ENCODE results near the gene FANCD2. TPM values are rescaled to one million over a fixed set of nuclear protein-coding genes. Genes with fewer than 3 reads are reported as not detected.

The FANCD2 gene
- polyA plus RNA-seq, 1 donor from 2014 or later = 3.3 TPM

DNA sequence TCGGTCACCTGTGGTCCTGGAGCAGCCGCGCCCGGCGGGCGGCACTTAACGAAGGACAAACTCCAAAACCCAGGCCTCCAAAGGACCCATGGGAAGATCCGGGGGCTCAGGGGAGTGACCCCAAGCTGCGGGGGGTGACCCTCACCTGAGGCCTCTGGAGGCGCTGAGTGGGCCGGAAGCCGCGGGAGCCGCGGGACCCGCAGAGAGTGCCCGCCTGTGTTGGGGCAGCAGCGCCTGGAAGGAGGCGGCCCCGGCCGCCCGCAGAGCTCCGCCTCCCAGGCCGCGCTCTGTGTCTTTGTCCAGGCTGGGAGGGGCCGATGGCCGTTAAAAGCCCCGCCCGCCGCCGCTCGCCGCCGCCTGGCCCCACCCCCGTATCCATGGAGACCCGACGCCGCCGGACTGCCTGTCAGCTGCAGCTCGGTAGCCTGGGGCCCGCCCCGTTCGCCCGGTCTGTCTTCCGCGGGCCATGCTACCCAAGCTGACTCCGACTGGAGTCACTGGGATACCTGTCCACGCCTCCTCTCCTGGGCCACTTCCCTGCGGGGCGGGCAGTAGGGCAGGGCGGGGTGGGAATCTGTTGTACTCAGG lies 15.3 kb upstream of the FANCD2 start:
- Histone ChIP-seq H3K79me2 (replicated peaks; ENCODE audit: insufficient read depth, low read length) (peaks cover 4% of the 10 kb centered on the region), H3K36me3 (ENCODE audit: insufficient read depth, low read length) (no peaks in the 10 kb centered on the region), H3K27ac (ENCODE audit: low read length) (no peak overlapping the region), H4K20me1 (ENCODE audit: insufficient read depth) (no peaks in the 10 kb centered on the region), H3F3A (ENCODE audit: insufficient read depth, low read length, poor library complexity, severe bottlenecking) (no peaks in the 10 kb centered on the region), H3K9me2 (ENCODE audit: insufficient read depth, low read length) (no peaks in the 10 kb centered on the region), H3K9ac (ENCODE audit: low read length) (peak overlapping the region; percentile 79), H2AFZ (ENCODE audit: low read depth, low read length) (peak overlapping the region; percentile 52), H3K4me2 (ENCODE audit: low read length) (peak overlapping the region; percentile 95), H3K4me3 (ENCODE audit: low read length) (peak overlapping the region; percentile 91), H3K27me3 (ENCODE audit: insufficient read depth, low read depth, low read length) (no peaks in the 10 kb centered on the region), H3K9me3 (ENCODE audit: low read length) (no peaks in the 10 kb centered on the region)
- peak; percentile 39 for TF ChIP-seq MXI1 (conservative IDR thresholded peaks at IDR 0.05; ENCODE audit: poor library complexity, severe bottlenecking)
- peak; percentile 43 for TF ChIP-seq POLR2AphosphoS5 (IDR thresholded peaks at IDR 0.05)
- TF ChIP-seq, protein P1, sequence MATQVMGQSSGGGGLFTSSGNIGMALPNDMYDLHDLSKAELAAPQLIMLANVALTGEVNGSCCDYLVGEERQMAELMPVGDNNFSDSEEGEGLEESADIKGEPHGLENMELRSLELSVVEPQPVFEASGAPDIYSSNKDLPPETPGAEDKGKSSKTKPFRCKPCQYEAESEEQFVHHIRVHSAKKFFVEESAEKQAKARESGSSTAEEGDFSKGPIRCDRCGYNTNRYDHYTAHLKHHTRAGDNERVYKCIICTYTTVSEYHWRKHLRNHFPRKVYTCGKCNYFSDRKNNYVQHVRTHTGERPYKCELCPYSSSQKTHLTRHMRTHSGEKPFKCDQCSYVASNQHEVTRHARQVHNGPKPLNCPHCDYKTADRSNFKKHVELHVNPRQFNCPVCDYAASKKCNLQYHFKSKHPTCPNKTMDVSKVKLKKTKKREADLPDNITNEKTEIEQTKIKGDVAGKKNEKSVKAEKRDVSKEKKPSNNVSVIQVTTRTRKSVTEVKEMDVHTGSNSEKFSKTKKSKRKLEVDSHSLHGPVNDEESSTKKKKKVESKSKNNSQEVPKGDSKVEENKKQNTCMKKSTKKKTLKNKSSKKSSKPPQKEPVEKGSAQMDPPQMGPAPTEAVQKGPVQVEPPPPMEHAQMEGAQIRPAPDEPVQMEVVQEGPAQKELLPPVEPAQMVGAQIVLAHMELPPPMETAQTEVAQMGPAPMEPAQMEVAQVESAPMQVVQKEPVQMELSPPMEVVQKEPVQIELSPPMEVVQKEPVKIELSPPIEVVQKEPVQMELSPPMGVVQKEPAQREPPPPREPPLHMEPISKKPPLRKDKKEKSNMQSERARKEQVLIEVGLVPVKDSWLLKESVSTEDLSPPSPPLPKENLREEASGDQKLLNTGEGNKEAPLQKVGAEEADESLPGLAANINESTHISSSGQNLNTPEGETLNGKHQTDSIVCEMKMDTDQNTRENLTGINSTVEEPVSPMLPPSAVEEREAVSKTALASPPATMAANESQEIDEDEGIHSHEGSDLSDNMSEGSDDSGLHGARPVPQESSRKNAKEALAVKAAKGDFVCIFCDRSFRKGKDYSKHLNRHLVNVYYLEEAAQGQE (IDR thresholded peaks at IDR 0.05; ENCODE audit: borderline replicate concordance) = no peak

DNA sequence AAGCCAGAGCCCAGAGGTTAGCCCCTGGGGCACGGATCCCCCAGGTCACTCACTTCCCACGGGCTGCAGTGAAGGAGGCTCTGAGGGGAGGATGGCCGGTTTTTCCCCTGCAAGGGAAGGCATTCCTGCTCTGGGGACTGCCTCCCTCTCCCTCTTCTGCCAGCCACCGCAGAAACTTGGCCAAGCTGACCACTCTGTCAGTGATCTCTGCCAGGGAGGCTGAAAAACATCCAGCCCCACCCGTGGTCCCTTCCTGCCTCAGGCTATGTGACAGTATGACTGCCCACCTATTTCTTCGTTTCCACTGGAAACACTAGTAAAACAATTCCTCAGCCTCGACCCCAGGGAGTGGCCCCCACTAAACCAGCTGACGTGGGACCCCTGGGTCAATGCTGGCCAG lies 14.6 kb upstream of the FANCD2 start:
- Histone ChIP-seq H3K9me2 (ENCODE audit: insufficient read depth, low read length) (no peaks in the 10 kb centered on the region), H2AFZ (ENCODE audit: low read depth, low read length) (peak overlapping the region; percentile 30), H3K4me2 (ENCODE audit: low read length) (no peak overlapping the region), H3K79me2 (replicated peaks; ENCODE audit: insufficient read depth, low read length) (peaks cover 4% of the 10 kb centered on the region), H3K36me3 (ENCODE audit: insufficient read depth, low read length) (no peaks in the 10 kb centered on the region), H4K20me1 (ENCODE audit: insufficient read depth) (no peaks in the 10 kb centered on the region), H3F3A (ENCODE audit: insufficient read depth, low read length, poor library complexity, severe bottlenecking) (no peaks in the 10 kb centered on the region), H3K9ac (ENCODE audit: low read length) (peak overlapping the region; percentile 79), H3K9me3 (ENCODE audit: low read length) (no peaks in the 10 kb centered on the region), H3K4me3 (ENCODE audit: low read length) (peak overlapping the region; percentile 91), H3K27me3 (ENCODE audit: insufficient read depth, low read depth, low read length) (no peaks in the 10 kb centered on the region), H3K27ac (ENCODE audit: low read length) (no peak overlapping the region)
- TF ChIP-seq, protein P1 (IDR thresholded peaks at IDR 0.05; ENCODE audit: borderline replicate concordance) = no peak

DNA sequence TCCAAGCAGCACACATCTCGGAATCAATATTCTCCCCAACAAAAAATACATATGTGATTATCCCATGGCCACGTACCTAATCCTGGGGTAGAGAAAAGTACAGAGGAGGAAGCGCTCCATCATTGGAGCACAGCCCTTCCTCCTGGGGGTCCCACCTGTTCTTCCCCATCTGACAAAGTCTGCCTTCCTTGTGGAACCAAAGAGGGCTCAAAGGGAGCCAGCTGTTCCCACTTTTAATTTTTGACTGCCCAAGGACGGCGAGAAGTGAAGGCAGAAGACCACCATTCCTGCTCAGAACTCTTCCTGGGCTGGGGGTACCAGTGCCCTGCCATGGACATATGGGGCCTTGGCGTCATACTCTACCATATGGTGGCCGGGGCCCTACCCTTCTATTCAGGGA lies 14.1 kb upstream of the FANCD2 start:
- H3K9me3 ChIP-seq (ENCODE audit: low read length) = no peaks in the 10 kb centered on the region
- H3K9ac ChIP-seq (ENCODE audit: low read length) = no peak overlapping the region
- TF ChIP-seq, protein P2, sequence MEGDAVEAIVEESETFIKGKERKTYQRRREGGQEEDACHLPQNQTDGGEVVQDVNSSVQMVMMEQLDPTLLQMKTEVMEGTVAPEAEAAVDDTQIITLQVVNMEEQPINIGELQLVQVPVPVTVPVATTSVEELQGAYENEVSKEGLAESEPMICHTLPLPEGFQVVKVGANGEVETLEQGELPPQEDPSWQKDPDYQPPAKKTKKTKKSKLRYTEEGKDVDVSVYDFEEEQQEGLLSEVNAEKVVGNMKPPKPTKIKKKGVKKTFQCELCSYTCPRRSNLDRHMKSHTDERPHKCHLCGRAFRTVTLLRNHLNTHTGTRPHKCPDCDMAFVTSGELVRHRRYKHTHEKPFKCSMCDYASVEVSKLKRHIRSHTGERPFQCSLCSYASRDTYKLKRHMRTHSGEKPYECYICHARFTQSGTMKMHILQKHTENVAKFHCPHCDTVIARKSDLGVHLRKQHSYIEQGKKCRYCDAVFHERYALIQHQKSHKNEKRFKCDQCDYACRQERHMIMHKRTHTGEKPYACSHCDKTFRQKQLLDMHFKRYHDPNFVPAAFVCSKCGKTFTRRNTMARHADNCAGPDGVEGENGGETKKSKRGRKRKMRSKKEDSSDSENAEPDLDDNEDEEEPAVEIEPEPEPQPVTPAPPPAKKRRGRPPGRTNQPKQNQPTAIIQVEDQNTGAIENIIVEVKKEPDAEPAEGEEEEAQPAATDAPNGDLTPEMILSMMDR (IDR thresholded peaks at IDR 0.05; ENCODE audit: poor library complexity, severe bottlenecking) = no peak
- peaks cover 4% of the 10 kb centered on the region for H3K79me2 ChIP-seq (replicated peaks; ENCODE audit: insufficient read depth, low read length)
- no peak overlapping the region for H2AFZ ChIP-seq (ENCODE audit: low read depth, low read length)
- no peak overlapping the region for H3K4me3 ChIP-seq (ENCODE audit: low read length)
- no peak overlapping the region for H3K4me2 ChIP-seq (ENCODE audit: low read length)
- H3K9me2 ChIP-seq (ENCODE audit: insufficient read depth, low read length) = no peaks in the 10 kb centered on the region
- H3K27me3 ChIP-seq (ENCODE audit: insufficient read depth, low read depth, low read length) = no peaks in the 10 kb centered on the region
- H3F3A ChIP-seq (ENCODE audit: insufficient read depth, low read length, poor library complexity, severe bottlenecking) = no peaks in the 10 kb centered on the region
- no peak overlapping the region for H3K27ac ChIP-seq (ENCODE audit: low read length)
- no peaks in the 10 kb centered on the region for H3K36me3 ChIP-seq (ENCODE audit: insufficient read depth, low read length)
- H4K20me1 ChIP-seq (ENCODE audit: insufficient read depth) = no peaks in the 10 kb centered on the region
